GM06990 (cell line): ENCODE data around the gene PRRC2A.
A peak's percentile ranks its signal among the peaks of the same experiment; 100 is the strongest.

ENCODE experiments used
- DNase-seq: peaks from one replicate; pipeline ENCODE4 v3.0.0-alpha.2; 2011; ENCODE audit not compliant: insufficient read length; ENCODE audit errors: extremely low read depth
- H3K27me3 ChIP-seq: replicated peaks from 2 replicates; pipeline ENCODE4 v1.6.0; 2011; ENCODE audit warnings: low read length; ENCODE audit not compliant: control insufficient read depth, insufficient read depth
- H3K36me3 ChIP-seq: 2 replicates; pipeline ENCODE4 v1.5.1; 2011; ENCODE audit warnings: low read length; ENCODE audit not compliant: control insufficient read depth, insufficient read depth
- H3K4me3 ChIP-seq: replicated peaks from 2 replicates; pipeline ENCODE4 v1.5.1; 2011; ENCODE audit warnings: low read depth, mild to moderate bottlenecking, control low read depth, low read length
- TF ChIP-seq, protein P1 (sequence below): IDR thresholded peaks from 2 replicates; pipeline ENCODE4 v1.5.1; 2011; ENCODE audit warnings: low read length, control low read depth, mild to moderate bottlenecking, inconsistent platforms; ENCODE audit not compliant: insufficient read depth, poor library complexity, severe bottlenecking

The PRRC2A gene

GRCh38 chr6:31642798-31643570, 22.5 kb downstream of the PRRC2A start:
- no peak overlapping the region for H3K4me3 ChIP-seq
- H3K27me3 ChIP-seq, result no peaks in the 10 kb centered on the region
- H3K36me3 ChIP-seq, result peaks cover 56% of the 10 kb centered on the region
- TF ChIP-seq, protein P1, sequence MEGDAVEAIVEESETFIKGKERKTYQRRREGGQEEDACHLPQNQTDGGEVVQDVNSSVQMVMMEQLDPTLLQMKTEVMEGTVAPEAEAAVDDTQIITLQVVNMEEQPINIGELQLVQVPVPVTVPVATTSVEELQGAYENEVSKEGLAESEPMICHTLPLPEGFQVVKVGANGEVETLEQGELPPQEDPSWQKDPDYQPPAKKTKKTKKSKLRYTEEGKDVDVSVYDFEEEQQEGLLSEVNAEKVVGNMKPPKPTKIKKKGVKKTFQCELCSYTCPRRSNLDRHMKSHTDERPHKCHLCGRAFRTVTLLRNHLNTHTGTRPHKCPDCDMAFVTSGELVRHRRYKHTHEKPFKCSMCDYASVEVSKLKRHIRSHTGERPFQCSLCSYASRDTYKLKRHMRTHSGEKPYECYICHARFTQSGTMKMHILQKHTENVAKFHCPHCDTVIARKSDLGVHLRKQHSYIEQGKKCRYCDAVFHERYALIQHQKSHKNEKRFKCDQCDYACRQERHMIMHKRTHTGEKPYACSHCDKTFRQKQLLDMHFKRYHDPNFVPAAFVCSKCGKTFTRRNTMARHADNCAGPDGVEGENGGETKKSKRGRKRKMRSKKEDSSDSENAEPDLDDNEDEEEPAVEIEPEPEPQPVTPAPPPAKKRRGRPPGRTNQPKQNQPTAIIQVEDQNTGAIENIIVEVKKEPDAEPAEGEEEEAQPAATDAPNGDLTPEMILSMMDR, result no peak
- DNase-seq, result no peak

GRCh38 chr6:31643818-31644454, 23.4 kb downstream of the PRRC2A start:
- H3K27me3 ChIP-seq, result no peaks in the 10 kb centered on the region
- H3K36me3 ChIP-seq, result peaks cover 58% of the 10 kb centered on the region
- TF ChIP-seq, protein P1, result no peak
- DNase-seq, result no peak
- no peak overlapping the region for H3K4me3 ChIP-seq

GRCh38 chr6:31645325-31645724, 24.8 kb downstream of the PRRC2A start:
- Histone ChIP-seq H3K4me3 (no peak overlapping the region), H3K36me3 (peaks cover 53% of the 10 kb centered on the region), H3K27me3 (no peaks in the 10 kb centered on the region)
- no peak for DNase-seq
- TF ChIP-seq, protein P1, result no peak

DNA sequence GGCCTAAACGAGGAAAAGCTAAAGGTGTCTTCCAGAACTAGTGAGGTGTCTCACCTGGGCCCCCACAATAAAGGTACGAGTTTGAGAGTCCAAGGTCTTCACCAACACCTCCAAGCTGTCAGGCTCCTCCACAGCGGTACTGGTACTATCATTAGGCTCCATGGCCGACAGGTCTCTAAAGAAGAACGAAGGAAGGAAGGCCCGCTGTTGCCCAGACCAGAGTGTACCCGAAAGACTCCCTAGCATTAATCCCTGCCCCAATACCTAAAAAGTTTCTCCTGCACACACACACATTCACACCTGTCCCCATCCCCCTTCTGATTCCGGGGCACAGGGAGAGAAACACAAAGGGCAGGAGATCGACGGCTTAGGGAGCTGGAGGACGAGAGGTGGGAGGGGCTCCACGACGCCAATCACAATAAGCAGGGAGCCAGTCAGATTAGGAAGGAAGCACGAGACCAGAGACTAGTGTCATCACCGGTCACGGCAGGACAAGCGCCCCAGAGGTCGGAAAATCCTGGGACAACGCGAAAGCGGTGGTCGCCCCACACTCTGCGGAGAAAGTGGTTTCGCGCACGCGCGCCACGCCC, 31.2 kb downstream of the PRRC2A start:
- no peak for DNase-seq
- H3K36me3 ChIP-seq, result peaks cover 15% of the 10 kb centered on the region
- H3K4me3 ChIP-seq, result peak overlapping the region; percentile 81
- no peaks in the 10 kb centered on the region for H3K27me3 ChIP-seq
- TF ChIP-seq, protein P1, result no peak

- Histone ChIP-seq H3K27me3 (no peaks in the 10 kb centered on the region), H3K36me3 (peaks cover 13% of the 10 kb centered on the region), H3K4me3 (peak overlapping the region; percentile 81)
- no peak for DNase-seq
- TF ChIP-seq, protein P1, result peak; percentile 26
Measured at GRCh38 chr6:31652925-31653724, 32.6 kb downstream of the PRRC2A start.
